GM12801 (cell line): ENCODE data around the gene MANBA.

ENCODE experiments used
- CTCF ChIP-seq: IDR thresholded peaks from one replicate; pipeline ENCODE4 v1.5.1; 2011; ENCODE audit warnings: control low read depth; ENCODE audit not compliant: insufficient read length; ENCODE audit errors: extremely low read depth

The MANBA gene

GRCh38 chr4:102791318-102791835 lies 30.6 kb upstream of the MANBA start:
- TF ChIP-seq CTCF, result no peak

GRCh38 chr4:102789317-102789717 lies 28.5 kb upstream of the MANBA start:
- TF ChIP-seq CTCF, result no peak

GRCh38 chr4:102787944-102788343 lies 27.2 kb upstream of the MANBA start:
- TF ChIP-seq CTCF, result no peak

GRCh38 chr4:102787096-102787881 lies 26.5 kb upstream of the MANBA start:
- TF ChIP-seq CTCF, result no peak

- no peak for TF ChIP-seq CTCF
Observed at GRCh38 chr4:102786279-102786678, 25.5 kb upstream of the MANBA start.

- TF ChIP-seq CTCF, result no peak
Observed at GRCh38 chr4:102783006-102783405, 22.2 kb upstream of the MANBA start.

- TF ChIP-seq CTCF, result no peak
Observed at GRCh38 chr4:102781570-102781969, 20.8 kb upstream of the MANBA start.
